Neutrophil (primary cell): ENCODE measurements around the gene SRA1.
A peak's percentile ranks its signal among the peaks of the same experiment; 100 is the strongest.

ENCODE experiments used
- H3K27ac ChIP-seq: fragments of 200-600 bp; sonication (generic); 2 replicates; pipeline ENCODE4 v1.5.1; 2016; ENCODE audit warnings: mild to moderate bottlenecking, moderate library complexity
- H3K27me3 ChIP-seq: fragments of 200-600 bp; sonication (generic); 2 replicates; pipeline ENCODE4 v1.6.0; 2016; ENCODE audit warnings: mild to moderate bottlenecking
- H3K36me3 ChIP-seq: fragments of 200-600 bp; sonication (generic); 2 replicates; pipeline ENCODE4 v1.5.1; 2017
- H3K4me1 ChIP-seq, 2 experiments: fragments of 200-600 bp in 1 of 2; sonication (generic) in 1 of 2; 1 replicate in 1 of 2; 2 replicates in 1 of 2; pipeline versions ENCODE4 v1.5.1 to v1.6.1; 2013 to 2016; ENCODE audit warnings: low read depth in 1 of 2, low read length in 1 of 2, mild to moderate bottlenecking in 1 of 2, moderate library complexity in 1 of 2; ENCODE audit not compliant: control insufficient read depth in 1 of 2, insufficient read depth in 1 of 2
- H3K4me3 ChIP-seq, 2 experiments: fragments of 200-600 bp in 1 of 2; sonication (generic) in 1 of 2; 1 replicate in 1 of 2; 2 replicates in 1 of 2; pipeline ENCODE4 v1.5.1; 2013 to 2016; ENCODE audit warnings: low read depth in 1 of 2, low read length in 1 of 2, mild to moderate bottlenecking in 1 of 2, moderate library complexity in 1 of 2
- H3K9me3 ChIP-seq: fragments of 200-600 bp; sonication (generic); 2 replicates; pipeline ENCODE4 v1.5.1; 2016
- TF ChIP-seq, protein P1 (sequence below): fragments of 200-600 bp; sonication (generic); IDR thresholded peaks from 2 replicates; pipeline ENCODE4 v1.5.1; 2016; ENCODE audit warnings: antibody characterized with exemption

The SRA1 gene

DNA sequence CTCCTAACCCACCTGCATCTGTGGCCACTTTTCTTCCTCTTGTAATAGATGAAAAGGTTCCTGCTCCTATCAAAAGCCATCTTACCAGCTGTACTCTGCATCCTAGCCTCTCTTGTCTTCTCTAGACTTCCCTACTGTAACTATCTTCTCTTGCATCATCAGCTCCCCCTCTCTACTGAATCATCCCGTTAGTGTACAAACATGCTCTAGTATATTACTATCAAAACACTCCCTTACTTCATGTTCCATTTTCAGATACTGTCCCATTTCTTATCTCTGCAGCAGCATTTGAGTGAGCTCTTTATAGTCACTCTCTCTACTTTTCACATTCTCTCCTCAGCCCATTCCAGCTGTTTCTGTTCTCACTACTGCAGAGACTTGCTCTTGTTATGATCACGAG lies 2.8 kb downstream of the SRA1 start:
- peak overlapping the region; percentile 4 to 28 for H3K4me3 ChIP-seq
- peaks cover 28% of the 10 kb centered on the region for H3K36me3 ChIP-seq
- no peaks in the 10 kb centered on the region for H3K27me3 ChIP-seq
- no peaks in the 10 kb centered on the region for H3K9me3 ChIP-seq
- H3K4me1 ChIP-seq: peaks cover 59 to 61% of the 10 kb centered on the region in 2 experiments
- TF ChIP-seq, protein P1, sequence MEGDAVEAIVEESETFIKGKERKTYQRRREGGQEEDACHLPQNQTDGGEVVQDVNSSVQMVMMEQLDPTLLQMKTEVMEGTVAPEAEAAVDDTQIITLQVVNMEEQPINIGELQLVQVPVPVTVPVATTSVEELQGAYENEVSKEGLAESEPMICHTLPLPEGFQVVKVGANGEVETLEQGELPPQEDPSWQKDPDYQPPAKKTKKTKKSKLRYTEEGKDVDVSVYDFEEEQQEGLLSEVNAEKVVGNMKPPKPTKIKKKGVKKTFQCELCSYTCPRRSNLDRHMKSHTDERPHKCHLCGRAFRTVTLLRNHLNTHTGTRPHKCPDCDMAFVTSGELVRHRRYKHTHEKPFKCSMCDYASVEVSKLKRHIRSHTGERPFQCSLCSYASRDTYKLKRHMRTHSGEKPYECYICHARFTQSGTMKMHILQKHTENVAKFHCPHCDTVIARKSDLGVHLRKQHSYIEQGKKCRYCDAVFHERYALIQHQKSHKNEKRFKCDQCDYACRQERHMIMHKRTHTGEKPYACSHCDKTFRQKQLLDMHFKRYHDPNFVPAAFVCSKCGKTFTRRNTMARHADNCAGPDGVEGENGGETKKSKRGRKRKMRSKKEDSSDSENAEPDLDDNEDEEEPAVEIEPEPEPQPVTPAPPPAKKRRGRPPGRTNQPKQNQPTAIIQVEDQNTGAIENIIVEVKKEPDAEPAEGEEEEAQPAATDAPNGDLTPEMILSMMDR: no peak
- peak overlapping the region; percentile 97 for H3K27ac ChIP-seq

DNA sequence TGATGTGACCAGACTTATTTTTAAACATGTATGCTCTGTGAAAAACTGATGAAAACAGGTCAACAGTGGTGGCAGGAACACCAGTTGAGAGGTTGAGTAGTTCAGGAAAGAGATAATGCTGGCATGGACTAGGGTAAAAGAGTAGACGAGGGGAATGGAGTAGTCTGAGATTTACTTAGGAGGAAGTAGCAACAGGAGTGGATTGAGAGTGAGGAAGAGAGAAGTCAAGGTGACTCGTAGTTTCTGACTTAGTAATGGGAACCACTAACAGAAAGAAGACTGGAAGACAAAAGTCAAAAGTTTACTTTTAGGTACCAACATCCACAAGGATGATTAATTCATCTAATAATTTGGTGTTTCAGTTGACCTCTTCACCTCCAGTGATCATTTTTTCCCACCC lies 3.6 kb downstream of the SRA1 start:
- H3K27ac ChIP-seq: peak overlapping the region; percentile 97

DNA sequence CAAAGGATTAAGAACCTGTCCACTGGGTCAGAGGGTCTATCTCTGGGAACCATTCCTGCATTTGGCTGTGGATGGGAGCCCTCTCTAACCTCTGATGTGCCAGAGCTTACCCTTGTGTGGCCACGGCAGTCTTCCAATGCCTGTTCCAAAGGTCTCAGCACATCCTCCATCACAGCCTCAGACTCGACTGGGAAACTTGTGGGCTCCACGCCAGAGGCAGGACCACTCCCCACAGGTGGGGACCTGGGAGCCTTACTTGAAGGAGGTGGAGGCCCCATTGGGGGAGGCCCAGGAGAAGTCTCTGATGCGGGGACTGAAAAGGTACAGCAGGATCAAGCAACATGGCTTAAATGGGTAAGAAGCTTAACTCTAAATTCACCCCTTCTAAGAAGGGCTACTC lies 5.4 kb downstream of the SRA1 start:
- Histone ChIP-seq H3K27ac (peak overlapping the region; percentile 97), H3K36me3 (peaks cover 33% of the 10 kb centered on the region), H3K4me1 (peaks cover 74 to 75% of the 10 kb centered on the region in 2 experiments), H3K4me3 (no peak overlapping the region), H3K9me3 (no peaks in the 10 kb centered on the region), H3K27me3 (no peaks in the 10 kb centered on the region)
- TF ChIP-seq, protein P1: no peak

More for the DNA sequence above, 3.6 kb downstream of the SRA1 start:
- Histone ChIP-seq H3K36me3 (peaks cover 33% of the 10 kb centered on the region), H3K4me3 (peak overlapping the region; percentile 22 to 28), H3K27me3 (no peaks in the 10 kb centered on the region), H3K4me1 (peaks cover 67 to 69% of the 10 kb centered on the region in 2 experiments), H3K9me3 (no peaks in the 10 kb centered on the region)
- TF ChIP-seq, protein P1: no peak

DNA sequence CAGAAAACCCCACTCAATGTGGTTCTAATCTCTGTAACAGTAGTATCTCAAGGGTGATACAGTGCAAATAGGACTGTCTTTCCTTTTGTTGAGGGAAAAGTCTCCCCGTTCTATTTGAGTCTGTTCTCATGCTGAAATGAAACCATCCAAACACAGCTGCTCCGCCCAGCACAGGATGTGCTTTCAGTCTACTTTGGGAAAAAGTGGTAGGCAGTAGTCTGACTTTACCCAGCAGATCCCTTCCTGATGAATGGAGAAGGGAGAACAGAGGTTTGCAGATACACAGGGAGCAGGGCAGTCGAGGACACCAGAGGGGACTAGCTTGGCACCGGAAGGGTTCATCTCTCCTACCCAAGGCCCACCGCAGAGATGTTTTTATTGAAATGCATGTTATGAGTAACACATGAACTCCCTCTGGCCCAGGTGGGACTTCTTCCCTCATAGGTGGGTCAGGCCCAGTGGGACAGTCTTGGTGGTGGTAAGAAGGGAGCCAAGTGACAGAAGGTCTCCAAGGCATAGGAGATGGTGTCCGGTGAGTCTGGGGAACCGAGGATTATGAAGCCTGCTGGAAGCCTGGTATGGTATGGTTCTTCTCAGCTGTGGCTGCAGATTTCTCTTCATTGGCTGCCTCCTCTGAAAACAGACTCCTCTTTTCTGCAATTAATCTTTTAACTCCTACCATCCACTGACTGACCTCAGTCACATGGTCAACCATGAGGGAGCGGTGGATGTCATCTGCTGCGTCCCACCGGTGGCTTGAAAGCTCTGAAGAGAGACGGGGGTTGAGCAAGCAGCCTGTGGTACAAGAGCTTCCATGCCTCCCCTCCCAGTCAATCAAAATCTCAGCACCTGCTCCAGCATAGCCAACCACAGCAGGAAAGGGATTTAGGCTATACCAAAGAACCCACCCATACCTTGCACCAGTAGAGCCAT lies 6.9 kb downstream of the SRA1 start:
- Histone ChIP-seq H3K27me3 (no peaks in the 10 kb centered on the region), H3K27ac (peak overlapping the region; percentile 97), H3K9me3 (no peaks in the 10 kb centered on the region), H3K36me3 (peaks cover 33% of the 10 kb centered on the region), H3K4me3 (no peak overlapping the region), H3K4me1 (peaks cover 70 to 72% of the 10 kb centered on the region in 2 experiments)
- TF ChIP-seq, protein P1: no peak

DNA sequence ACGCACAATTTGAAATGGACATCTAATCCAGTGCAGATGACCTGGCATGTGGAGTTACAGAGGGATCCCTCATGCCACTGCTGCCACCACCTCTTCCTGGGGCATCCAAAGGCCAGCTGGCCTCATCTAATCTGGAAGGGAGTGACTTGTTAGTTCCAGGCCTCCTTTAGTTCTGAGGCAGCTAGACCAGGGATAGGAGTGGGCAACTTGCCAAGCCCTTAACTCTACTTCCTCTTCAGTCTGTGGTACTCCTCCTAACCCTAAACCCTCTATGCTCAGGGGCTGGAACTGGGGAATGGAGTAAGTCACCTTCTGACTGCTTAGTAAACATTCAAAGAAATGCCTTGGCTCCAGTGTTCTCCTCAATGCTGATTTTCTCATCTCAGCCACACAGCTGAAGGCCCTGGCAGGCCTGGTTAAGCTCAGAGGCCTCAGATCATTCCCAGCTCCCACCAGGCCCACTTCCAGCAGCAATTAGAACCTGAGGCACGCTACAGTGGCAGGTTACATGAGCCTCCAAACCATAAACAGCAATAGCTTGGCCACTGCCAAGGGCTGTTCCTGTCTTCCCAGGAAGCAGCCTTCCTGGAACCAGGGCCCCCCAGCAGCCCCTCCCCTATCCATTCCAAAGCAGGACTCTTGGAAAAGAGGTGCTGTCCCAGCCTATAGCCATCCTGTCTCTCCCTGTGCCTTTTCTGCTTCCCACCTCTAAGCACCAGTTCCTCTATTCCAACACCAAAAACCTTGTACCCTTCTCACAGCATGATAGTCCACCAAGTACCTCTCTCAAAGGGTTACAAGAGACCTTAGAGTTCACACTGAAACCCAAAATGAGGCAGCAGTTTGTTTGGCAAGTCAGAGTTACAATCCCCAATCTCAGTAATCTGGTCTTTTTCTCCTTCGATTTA lies 7.8 kb downstream of the SRA1 start:
- peaks cover 61 to 63% of the 10 kb centered on the region in 2 experiments for H3K4me1 ChIP-seq
- peak overlapping the region; percentile 97 for H3K27ac ChIP-seq
- TF ChIP-seq, protein P1: no peak
- no peaks in the 10 kb centered on the region for H3K27me3 ChIP-seq
- peaks cover 37% of the 10 kb centered on the region for H3K36me3 ChIP-seq
- H3K9me3 ChIP-seq: no peaks in the 10 kb centered on the region
- H3K4me3 ChIP-seq: peak overlapping the region in 1 of 2 experiments; percentile 78
